Upper lobe of right lung (tissue), 1 donor: ENCODE results near the gene SEL1L2. TPM values are rescaled to one million over a fixed set of nuclear protein-coding genes. Genes with fewer than 3 reads are reported as not detected.

Source experiments
- ATAC-seq: fragments of 200-7000 bp; cut with Tn5 transposase; one replicate; pipeline ENCODE4 v1.9.1; 2020; ENCODE audit warnings: mild to moderate bottlenecking, moderate library complexity
- DNase-seq: peaks from one replicate; pipeline ENCODE4 v3.0.0-alpha.2; 2020
- H3K27ac ChIP-seq: fragments of 200-600 bp; one replicate; pipeline ENCODE4 v1.8.0; 2022
- H3K27me3 ChIP-seq: fragments of 200-600 bp; one replicate; pipeline ENCODE4 v1.8.0; 2022; ENCODE audit warnings: mild to moderate bottlenecking
- H3K36me3 ChIP-seq: fragments of 200-600 bp; one replicate; pipeline ENCODE4 v1.8.0; 2022
- H3K4me1 ChIP-seq: fragments of 200-600 bp; one replicate; pipeline ENCODE4 v1.8.0; 2022
- H3K4me3 ChIP-seq: fragments of 200-600 bp; one replicate; pipeline ENCODE4 v1.8.0; 2022; ENCODE audit warnings: mild to moderate bottlenecking
- H3K9me3 ChIP-seq: fragments of 200-600 bp; one replicate; pipeline ENCODE4 v1.8.0; 2022
- intact Hi-C: fragments of 100-400 bp; cut with DNase I; formaldehyde crosslinking; loops from one replicate; pipeline ENCODE4 v1.11.0; 2022
- total RNA-seq: library from RNA; stranded (reverse); fragmentation: NEBNext Ultra II Directional; extraction: Animal tissue kit (Norgen Biotek cat#: 25700); gene quantifications from one replicate; pipeline ENCODE4 v1.2.1, GENCODE V29; 2021
- TF ChIP-seq, protein P1 (sequence below): fragments of 200-600 bp; IDR thresholded peaks from one replicate; pipeline ENCODE4 v1.8.0; 2022; ENCODE audit warnings: antibody characterized with exemption
- donor health status: DM: no; HTN: yes; CAD: no; lungs with severe emphysema.

SEL1L2 gene
- total RNA-seq, 1 donor from 2014 or later, result not detected

DNA sequence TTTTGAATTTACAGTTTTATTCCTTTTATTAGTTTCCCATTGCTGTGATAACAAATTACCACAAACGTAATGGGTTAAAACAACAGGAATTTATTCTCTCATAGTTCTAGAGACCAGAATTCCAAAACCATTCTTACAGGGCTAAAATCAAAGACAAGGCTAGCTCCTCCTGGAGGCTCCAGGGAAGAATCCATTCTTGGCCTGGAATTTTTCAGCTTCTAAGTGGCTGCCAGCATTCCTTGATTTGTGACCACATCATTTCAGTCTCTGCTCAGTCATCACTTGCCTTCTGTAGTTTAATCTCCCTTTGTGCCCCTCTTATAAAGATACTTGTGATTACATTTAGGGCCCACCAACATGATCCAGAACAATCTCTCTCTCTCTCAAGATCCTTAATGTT, 897 bp upstream of the SEL1L2 start:
- Histone ChIP-seq H3K4me1 (no peaks in the 10 kb centered on the region), H3K36me3 (no peaks in the 10 kb centered on the region), H3K27ac (no peak overlapping the region), H3K27me3 (no peaks in the 10 kb centered on the region), H3K9me3 (peaks cover 10% of the 10 kb centered on the region), H3K4me3 (no peak overlapping the region)
- TF ChIP-seq, protein P1, sequence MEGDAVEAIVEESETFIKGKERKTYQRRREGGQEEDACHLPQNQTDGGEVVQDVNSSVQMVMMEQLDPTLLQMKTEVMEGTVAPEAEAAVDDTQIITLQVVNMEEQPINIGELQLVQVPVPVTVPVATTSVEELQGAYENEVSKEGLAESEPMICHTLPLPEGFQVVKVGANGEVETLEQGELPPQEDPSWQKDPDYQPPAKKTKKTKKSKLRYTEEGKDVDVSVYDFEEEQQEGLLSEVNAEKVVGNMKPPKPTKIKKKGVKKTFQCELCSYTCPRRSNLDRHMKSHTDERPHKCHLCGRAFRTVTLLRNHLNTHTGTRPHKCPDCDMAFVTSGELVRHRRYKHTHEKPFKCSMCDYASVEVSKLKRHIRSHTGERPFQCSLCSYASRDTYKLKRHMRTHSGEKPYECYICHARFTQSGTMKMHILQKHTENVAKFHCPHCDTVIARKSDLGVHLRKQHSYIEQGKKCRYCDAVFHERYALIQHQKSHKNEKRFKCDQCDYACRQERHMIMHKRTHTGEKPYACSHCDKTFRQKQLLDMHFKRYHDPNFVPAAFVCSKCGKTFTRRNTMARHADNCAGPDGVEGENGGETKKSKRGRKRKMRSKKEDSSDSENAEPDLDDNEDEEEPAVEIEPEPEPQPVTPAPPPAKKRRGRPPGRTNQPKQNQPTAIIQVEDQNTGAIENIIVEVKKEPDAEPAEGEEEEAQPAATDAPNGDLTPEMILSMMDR, result no peak
- ATAC-seq (no peak), DNase-seq (no peak)
- intact Hi-C loops, result no loop called here

DNA sequence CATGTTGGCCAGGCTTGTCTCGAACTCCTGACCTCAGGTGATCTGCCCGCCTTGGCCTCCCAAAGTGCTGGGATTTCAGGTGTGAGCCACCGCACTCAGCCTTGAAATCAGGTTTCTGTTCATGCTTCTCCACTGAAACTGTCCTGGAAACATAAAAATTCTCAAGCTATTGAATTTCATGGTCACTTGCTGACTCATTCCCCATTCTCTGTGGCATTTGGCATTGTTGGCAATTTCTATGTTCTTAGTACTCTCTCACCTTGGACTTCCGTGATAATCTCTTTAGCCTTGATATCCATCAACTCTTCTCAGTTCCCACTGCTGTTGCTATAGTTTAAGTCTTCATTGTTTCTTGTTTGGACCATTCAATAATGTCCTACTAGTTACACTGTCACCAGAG, 6.2 kb downstream of the SEL1L2 start:
- H3K4me1 ChIP-seq, result no peaks in the 10 kb centered on the region
- DNase-seq (no peak), ATAC-seq (no peak)
- no peak overlapping the region for H3K4me3 ChIP-seq
- H3K36me3 ChIP-seq, result no peaks in the 10 kb centered on the region
- TF ChIP-seq, protein P1, result no peak
- H3K27me3 ChIP-seq, result no peaks in the 10 kb centered on the region
- H3K9me3 ChIP-seq, result no peaks in the 10 kb centered on the region
- intact Hi-C loops, result no loop called here
- H3K27ac ChIP-seq, result no peak overlapping the region

DNA sequence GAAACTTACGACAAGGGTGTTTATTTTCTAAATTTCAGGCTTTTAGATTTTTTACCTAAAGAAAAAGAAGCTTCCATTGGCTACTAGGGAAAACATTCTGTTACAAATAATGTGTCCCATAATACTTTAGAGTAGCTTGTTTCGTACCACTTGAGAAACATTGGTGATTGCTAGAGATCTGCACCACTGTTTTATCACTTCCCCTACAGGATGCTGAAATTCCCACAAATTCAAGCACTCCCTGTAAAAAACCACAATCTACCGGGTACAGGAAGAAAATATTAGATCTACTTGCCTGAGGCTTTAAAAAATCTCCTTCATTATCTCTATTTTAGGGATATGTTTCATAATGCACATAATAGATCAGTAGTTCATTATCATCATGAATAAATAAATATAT, 29.9 kb downstream of the SEL1L2 start:
- Histone ChIP-seq H3K27ac (no peak overlapping the region), H3K36me3 (no peaks in the 10 kb centered on the region), H3K4me1 (no peaks in the 10 kb centered on the region), H3K9me3 (no peaks in the 10 kb centered on the region), H3K27me3 (no peaks in the 10 kb centered on the region), H3K4me3 (no peak overlapping the region)
- intact Hi-C loops, result no loop called here
- ATAC-seq (no peak), DNase-seq (no peak)
- TF ChIP-seq, protein P1, result no peak

DNA sequence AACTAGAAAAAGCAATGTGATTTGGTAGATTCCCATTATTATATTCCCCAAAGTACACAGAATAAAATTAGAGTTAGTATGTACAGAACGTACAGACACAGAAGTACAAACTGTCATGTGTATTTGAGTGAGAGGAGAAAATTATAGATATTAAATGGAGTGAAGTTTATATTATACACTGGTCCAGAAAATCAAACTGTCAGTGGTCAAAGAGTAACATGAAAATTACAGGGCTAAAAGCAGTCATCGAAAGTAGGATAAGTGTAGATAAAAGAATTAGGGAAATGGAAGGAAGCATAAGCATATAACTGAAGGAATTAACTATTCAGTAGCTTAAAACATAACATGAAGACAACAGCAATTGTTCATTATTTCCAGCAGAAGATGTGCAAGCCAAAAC, 30.3 kb downstream of the SEL1L2 start:
- no peaks in the 10 kb centered on the region for H3K9me3 ChIP-seq
- no peak overlapping the region for H3K4me3 ChIP-seq
- ATAC-seq (no peak), DNase-seq (no peak)
- intact Hi-C loops, result no loop called here
- no peaks in the 10 kb centered on the region for H3K27me3 ChIP-seq
- TF ChIP-seq, protein P1, result no peak
- H3K27ac ChIP-seq, result no peak overlapping the region
- no peaks in the 10 kb centered on the region for H3K4me1 ChIP-seq
- H3K36me3 ChIP-seq, result no peaks in the 10 kb centered on the region

DNA sequence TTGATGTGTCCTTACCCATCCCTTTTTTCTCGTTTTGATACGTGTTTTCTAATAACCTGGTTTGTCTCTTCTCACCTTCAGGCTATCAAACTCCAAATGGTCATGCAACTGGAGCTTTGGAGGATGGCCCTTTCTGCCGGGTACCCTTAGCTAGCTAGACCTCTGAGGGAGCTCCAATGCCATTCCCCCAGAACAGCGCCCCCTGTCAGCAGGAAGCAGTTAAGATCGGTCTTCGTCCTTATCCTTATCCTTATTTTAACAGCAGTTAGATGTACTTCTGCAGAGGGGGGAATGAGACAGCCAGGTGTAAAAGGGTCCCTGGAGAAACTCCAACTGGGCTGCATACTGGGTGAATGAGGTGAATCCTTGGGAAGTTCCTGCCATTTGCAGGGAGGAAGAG, 37.2 kb downstream of the SEL1L2 start:
- Histone ChIP-seq H3K4me1 (no peaks in the 10 kb centered on the region), H3K9me3 (no peaks in the 10 kb centered on the region), H3K27ac (no peak overlapping the region), H3K36me3 (no peaks in the 10 kb centered on the region), H3K4me3 (no peak overlapping the region), H3K27me3 (no peaks in the 10 kb centered on the region)
- intact Hi-C loops, result no loop called here
- TF ChIP-seq, protein P1, result no peak
- DNase-seq (no peak), ATAC-seq (no peak)

DNA sequence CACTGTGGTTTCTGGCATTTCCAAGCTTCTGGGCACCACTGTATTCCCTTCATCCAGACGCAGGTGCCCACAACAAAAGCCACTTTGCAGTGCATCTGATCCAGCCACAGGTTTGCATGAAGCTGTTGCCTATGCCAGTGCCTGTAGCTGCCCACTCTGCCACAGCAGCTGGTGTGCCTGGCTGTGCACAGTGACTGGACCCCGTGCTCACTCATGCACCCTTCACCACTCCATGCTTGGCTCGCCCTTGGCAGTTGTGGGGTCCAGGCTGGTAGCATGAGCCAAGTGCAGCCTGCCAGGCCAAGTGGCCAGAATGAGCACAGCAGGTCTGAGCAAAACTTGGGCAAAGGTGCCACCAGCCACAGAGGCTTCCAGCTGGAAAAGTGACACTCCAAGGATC, 42.7 kb downstream of the SEL1L2 start:
- ATAC-seq (no peak), DNase-seq (no peak)
- intact Hi-C loops, result no loop called here
- Histone ChIP-seq H3K4me3 (no peak overlapping the region), H3K27me3 (no peaks in the 10 kb centered on the region), H3K4me1 (no peaks in the 10 kb centered on the region), H3K36me3 (no peaks in the 10 kb centered on the region), H3K9me3 (no peaks in the 10 kb centered on the region), H3K27ac (no peak overlapping the region)
- TF ChIP-seq, protein P1, result no peak
